GM21381 (cell line): ENCODE data around the gene FEN1.

Source experiments
- ATAC-seq: cut with Tn5 transposase; IDR thresholded peaks from one replicate; pipeline ENCODE4 v1.9.1; 2021; ENCODE audit warnings: mild to moderate bottlenecking, moderate library complexity; ENCODE audit not compliant: unreplicated experiment

The FEN1 gene

GRCh38 chr11:61774411-61774810, 18.3 kb upstream of the FEN1 start:
- ATAC-seq, result no peak

- no peak for ATAC-seq
Measured at GRCh38 chr11:61775106-61775505, 17.6 kb upstream of the FEN1 start.

GRCh38 chr11:61775606-61776554, 16.8 kb upstream of the FEN1 start:
- ATAC-seq, result no peak

GRCh38 chr11:61776561-61777075, 16.1 kb upstream of the FEN1 start:
- no peak for ATAC-seq

DNA sequence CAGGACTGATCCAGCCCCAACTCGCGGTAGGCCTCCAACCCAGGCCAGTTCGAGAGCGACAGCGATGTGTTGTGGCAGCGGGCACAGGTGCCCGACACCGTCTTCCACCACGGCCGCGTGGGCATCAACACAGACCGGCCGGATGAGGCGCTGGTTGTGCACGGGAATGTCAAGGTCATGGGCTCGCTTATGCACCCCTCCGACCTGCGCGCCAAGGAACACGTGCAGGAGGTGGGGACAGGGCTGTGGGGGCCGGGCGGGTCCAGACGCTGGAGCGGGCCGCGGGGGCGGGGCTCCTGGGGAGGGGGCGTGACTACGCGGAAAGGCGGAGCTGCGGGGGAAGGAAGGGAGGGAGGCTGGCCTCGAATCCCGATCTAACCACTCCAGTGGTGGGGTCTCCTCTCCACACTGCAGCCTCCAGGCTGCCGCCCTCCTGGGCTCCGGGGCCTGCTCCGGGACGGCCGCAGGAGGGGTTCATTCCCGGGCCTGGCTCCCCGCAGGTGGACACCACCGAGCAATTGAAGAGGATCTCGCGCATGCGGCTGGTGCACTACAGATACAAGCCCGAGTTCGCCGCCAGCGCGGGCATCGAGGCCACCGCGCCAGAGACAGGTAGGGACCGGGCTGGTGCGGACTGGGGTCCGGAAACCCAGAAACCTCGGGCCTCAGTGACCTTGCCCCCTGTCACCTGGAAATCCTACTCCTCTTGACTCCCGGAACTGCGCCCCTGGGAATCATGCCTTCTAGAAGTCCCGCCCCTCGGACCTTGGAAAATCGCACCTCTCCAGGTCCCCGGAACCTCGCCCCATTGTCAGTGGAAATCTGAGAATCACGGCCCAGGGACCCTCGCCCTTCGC, 15.2 kb upstream of the FEN1 start:
- no peak for ATAC-seq

GRCh38 chr11:61778357-61778886, 14.3 kb upstream of the FEN1 start:
- ATAC-seq, result no peak

DNA sequence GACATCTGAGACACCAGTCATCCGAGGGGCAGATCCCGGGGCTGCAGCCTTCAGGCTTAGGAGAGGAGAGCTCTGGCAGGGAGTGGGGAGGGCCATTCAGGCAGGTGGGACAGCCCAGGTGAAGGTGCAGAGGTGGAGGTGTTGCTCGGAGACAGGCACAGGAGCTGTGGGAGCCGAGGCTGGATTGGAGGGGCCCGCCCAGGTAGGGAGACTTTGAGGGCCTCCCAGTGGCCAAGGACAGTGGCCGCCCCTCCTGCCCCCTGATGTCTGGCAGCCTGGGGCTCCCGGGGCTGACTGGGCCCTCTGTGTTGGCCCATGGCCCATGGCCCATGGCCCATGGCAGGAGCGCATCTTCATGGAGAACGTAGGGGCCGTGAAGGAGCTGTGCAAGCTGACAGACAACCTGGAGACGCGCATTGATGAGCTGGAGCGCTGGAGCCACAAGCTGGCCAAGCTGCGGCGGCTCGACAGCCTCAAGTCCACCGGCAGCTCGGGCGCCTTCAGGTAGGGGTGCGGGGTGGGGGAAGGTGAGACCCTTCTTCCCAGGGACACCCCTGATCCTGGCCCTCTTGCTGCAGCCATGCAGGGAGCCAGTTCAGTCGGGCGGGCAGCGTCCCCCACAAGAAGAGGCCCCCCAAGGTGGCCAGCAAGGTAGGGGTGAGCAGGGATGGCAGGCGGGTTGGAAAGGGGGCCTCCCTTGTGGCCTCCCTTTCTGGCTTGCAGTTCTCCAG, 13.6 kb upstream of the FEN1 start:
- ATAC-seq, result no peak

- no peak for ATAC-seq
Measured at GRCh38 chr11:61779666-61780525, 12.8 kb upstream of the FEN1 start.

DNA sequence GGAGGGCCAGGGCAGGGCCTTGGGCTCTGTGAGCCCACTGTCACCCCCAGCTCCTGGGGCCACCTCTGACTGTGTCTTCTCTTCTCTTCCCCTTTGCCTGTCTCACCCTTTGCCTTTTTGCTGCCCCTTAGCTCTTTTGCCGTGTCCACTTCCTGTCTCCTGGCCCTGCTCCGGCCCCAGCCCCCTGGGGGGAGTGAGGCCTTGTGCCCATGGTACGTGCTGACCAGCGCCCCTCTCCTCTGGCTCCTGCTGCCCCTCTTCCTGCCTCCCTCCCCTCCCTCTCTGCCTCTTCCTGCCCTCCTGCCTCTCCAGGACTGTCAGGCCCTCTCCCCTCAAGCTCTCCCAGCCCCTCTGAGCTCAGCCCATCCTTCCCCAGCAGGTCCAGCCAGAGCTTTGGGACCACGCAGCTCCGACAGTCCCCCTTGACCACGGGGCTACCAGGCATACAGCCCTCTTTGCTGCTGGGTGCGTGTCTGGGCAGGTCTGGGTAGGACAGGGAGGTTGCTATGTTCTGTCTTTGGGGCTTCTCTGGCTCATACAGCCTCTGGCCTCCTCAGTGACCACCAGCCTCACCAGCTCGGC, 12.0 kb upstream of the FEN1 start:
- no peak for ATAC-seq

GRCh38 chr11:61781585-61781984, 11.1 kb upstream of the FEN1 start:
- ATAC-seq, result no peak

- no peak for ATAC-seq
Measured at GRCh38 chr11:61782299-61782698, 10.4 kb upstream of the FEN1 start.

- ATAC-seq, result no peak
Measured at GRCh38 chr11:61782841-61783240, 9.9 kb upstream of the FEN1 start.

DNA sequence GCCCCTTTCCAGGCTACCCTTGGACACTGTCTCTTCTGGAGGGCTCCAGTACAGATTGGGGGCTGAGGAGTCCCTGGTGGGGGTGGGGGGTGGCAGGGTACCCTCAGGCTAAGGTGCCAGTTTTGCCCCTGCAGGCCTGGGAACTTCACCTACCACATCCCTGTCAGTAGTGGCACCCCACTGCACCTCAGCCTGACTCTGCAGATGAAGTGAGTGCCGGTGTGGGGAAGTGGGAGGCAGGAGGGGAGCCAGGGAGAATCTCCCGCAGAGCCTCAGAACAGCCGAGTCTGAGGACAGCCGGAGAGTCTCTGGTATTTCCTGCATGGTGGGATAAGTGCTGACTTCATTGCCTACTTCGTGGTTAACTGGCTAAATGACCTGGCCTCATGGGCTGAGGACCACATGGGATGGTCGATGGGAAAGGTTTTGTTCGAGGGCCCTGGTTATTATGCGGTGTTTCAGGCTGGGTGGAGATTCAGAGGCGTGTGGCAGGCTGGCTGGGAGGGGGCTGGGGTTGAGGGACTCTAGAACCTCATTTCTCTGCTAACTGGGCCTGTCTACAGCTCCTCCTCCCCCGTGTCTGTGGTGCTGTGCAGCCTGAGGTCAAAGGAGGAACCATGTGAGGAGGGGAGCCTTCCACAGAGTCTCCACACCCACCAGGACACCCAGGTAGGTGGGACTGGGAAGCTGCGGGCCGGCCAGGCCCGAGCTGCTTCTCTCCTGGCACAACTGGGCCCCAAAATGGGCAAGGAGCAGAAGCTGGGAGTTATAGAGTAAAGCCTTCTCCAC, 8.8 kb upstream of the FEN1 start:
- ATAC-seq, result no peak

DNA sequence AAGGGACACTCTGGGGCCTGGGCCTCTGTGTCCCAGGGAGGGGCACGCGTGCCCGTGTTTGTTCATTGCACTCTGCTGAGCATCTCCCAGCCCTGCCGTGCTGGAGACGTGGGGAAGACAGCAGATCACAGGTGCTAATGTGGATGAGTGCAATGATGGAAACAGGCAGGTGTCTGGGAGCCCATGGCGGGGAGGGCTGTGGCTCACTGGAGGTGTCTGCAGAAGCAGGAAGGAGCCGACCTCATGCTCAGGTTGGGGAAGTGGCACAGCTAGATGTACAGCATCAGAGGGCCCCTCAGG, 8.3 kb upstream of the FEN1 start:
- no peak for ATAC-seq

DNA sequence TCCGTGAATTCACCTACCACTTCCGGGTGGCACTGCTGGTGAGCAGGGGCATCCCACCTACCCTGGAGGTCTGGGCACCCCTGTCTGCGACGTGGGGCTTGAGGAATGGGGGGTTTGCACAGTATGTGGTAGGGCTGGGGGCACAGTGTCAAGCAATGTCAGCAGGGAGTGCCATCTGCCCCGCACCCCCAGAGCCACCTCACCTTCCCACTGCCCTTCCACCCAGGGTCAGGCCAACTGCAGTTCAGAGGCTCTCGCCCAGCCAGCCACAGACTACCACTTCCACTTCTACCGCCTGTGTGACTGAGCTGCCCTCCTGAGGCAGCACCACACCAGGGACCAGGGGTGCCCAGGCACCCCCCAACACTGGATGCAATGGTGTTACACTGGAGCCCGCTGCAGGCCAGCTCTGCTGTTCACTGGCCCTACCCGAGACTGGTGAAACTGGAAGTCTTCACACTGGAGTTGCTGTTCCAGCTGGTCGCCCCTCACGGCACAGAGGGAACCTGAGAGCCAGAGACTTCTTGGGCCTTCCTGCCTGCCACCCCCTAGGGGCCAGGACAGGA, 6.8 kb upstream of the FEN1 start:
- ATAC-seq, result no peak

DNA sequence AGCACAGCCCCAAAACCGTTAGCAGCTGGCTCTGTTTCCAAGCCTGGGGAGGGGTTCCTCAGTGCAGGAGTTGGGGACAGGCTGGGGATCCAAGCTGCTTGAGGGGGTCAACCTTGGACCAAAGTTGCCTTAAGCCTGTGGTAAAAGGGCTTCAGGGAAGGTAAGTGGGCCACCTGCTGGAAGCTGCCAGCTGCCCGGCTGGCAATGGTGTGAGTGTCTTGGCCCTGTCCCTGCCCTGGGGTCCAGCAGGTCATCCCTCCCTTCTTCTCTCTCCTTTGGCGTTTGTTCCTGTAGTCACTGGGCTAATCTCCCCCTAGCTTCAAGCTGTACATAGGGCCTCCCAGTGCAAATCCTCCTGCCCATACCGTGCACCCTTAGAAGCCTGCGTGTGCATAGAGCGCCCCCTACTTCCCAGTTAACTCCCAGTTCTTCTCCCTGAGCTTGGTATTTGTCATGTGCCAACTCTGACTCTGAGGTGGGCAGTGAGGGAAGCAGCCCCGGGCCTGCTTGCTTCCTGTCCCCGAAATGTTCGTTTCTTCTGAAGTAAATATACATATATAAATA, 4.7 kb upstream of the FEN1 start:
- ATAC-seq, result no peak

DNA sequence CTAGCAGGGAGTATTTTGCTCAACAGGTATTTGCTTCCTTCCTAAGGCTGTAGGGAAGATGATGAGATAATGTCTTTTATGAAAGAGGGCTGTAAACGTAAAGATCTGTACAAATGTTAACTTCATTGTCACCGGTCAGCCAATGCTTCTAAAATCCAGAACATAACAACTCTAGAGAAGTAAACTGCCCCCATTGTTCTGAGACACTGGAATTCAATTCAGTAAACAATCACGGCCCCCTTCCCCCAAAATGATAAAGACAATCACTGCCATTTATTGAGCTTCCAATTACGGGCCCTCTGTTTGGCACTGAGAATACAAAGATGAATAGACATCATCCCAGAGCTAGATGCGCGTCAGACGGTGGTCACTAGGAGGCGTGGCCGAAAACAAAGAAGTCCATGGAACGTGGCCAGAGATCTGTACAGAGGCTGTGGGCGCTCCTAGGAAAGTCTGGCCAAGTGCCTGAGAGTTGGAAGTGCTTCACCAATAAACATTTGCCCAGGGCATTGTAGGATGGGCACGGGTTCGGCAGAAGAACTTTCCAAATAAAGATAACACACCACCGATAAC, 888 bp upstream of the FEN1 start:
- ATAC-seq, result peak; percentile 33
